Measurements from ENCODE around the gene STK36.

Gene STK36

DNA sequence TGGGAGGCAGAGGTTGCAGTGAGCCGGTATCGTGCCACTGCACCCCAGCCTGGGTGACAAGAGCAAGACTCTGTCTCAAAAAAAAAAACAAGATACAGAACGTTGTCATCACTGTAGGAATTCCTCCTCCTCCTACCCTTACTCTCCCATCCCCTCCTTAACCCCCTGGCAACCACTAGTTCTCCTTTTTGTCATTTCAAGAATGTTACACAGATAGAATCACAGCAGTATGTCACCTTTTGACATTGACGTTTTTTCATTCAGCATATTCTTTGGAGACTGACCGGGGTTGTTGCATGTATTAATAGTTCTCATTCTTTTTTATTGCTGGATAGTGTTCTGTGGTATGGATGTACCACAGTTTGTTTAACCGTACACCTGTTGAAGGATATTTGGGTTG is 71.2 kb downstream of the STK36 start:
- in situ Hi-C loops (cut with HindIII; ENCODE audit: low sequenced_read_pairs) = no loop called here

- in situ Hi-C loops (cut with HindIII; ENCODE audit: low sequenced_read_pairs) = no loop called here
Observed at GRCh38 chr2:218744615-218745014, 72.7 kb downstream of the STK36 start.

- in situ Hi-C loops (cut with HindIII; ENCODE audit: low sequenced_read_pairs) = no loop called here
Observed at GRCh38 chr2:218745160-218745558, 73.3 kb downstream of the STK36 start.

- in situ Hi-C loops (cut with HindIII; ENCODE audit: low sequenced_read_pairs) = no loop called here
Observed at GRCh38 chr2:218745559-218746469, 73.9 kb downstream of the STK36 start.

GRCh38 chr2:218746470-218746795 is 74.5 kb downstream of the STK36 start:
- in situ Hi-C loops (cut with HindIII; ENCODE audit: low sequenced_read_pairs) = no loop called here

DNA sequence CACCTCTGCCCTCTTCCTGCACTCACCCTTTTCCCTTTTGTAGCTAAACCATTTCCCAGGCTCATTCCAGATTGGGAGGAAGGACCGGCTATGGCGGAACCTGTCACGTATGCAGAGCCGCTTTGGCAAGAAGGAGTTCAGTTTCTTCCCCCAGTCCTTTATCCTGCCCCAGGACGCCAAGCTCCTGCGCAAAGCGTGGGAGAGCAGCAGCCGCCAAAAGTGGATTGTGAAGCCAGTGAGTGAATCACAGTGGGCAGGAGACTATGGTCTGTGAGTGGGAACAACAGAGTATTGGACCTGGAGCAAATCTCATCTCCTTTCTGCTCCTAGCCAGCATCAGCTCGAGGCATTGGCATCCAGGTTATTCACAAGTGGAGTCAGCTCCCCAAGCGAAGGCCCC is 75.1 kb downstream of the STK36 start:
- in situ Hi-C loops (cut with HindIII; ENCODE audit: low sequenced_read_pairs) = no loop called here

DNA sequence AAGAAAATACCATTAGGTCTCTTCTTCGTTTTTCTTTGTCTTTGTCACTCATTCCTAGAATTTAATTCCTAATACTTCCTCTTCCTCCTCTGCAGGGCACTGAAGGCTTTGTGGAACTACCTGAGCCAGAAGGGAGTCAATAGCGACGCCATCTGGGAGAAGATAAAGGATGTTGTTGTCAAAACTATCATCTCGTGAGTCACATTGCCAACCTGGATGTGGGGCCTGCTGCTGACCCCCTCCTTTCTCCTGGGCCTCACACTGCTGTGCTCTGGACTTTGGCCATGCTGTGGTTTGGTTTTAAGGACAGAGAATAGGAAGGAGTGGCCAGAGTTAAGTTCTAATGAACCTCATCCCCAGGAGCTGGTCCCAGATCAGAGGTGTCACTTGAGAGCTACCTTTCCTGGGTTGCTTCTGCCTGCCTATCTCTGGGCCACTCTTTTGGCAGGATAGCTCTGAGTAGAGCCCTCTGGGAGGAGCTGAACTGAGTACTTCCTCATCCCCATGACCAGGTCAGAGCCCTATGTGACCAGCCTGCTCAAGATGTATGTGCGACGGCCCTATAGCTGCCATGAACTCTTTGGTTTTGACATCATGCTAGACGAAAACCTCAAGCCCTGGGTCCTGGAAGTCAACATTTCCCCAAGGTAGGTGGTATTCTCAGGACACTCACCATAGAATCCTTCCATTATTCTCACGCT is 77.0 kb downstream of the STK36 start:
- in situ Hi-C loops (cut with HindIII; ENCODE audit: low sequenced_read_pairs) = no loop called here
